Measurements from ENCODE around the gene RTN4R. TPM values are rescaled to one million over a fixed set of nuclear protein-coding genes. Genes with fewer than 3 reads are reported as not detected.
"Not testable (repeated sequence)": the region's sequence is repeated elsewhere in the genome, so short reads cannot be mapped to it uniquely, and the experiment has no call there.

Gene RTN4R
- total RNA-seq, 4 donors from 2014 or later = 2.5 to 6.9 (median 3.6) TPM

DNA sequence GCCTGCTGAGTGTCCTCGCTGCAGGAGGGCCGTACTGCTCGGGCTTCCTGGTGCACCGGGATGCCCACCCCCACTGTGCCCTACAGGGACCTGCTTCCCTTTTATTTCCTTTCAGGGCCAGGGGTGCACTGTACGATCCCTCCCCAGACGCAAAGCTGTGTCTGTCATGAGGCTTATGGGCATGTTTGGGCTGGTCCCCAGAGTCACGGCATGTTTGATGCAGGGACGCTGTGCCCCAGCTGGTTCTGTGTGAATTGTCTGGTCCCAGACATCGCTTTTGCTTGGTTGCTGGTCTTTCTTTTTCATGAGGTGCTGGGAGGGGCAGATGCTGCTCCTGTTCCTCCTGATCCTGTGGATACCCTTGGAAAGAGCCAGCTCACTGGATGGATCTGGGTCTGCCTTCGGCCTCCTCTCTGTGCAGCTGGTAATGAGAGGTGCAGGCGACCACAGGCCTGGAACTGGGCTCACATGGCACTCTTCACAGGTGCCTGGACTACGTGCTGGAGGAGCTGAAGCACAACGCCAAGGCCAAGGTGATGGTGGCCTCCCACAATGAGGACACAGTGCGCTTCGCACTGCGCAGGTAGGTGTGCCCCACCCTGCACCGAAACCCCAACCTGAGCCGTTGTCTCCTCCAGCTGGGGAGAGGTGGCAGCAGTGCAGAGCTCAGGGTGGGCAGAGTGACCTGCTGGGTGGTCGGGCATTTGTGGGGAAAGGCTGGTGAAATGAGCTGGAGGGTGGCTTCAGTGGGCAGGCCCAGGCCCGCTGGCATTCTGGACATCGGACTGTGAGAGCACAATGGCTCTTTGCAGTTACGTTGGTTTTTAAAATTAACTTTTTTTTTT lies 40.9 kb upstream of the RTN4R start:
- DNase-seq (ENCODE audit: low spot score in 2 of 2); H3K4me1 ChIP-seq; H3K9me3 ChIP-seq; H3K36me3 ChIP-seq; H3K4me3 ChIP-seq; H3K27ac ChIP-seq; H3K27me3 ChIP-seq: not testable (repeated sequence)
- 80 to 89% methylated on average over 18 to 19 of the region's 22 CpGs for WGBS, 2 donors

DNA sequence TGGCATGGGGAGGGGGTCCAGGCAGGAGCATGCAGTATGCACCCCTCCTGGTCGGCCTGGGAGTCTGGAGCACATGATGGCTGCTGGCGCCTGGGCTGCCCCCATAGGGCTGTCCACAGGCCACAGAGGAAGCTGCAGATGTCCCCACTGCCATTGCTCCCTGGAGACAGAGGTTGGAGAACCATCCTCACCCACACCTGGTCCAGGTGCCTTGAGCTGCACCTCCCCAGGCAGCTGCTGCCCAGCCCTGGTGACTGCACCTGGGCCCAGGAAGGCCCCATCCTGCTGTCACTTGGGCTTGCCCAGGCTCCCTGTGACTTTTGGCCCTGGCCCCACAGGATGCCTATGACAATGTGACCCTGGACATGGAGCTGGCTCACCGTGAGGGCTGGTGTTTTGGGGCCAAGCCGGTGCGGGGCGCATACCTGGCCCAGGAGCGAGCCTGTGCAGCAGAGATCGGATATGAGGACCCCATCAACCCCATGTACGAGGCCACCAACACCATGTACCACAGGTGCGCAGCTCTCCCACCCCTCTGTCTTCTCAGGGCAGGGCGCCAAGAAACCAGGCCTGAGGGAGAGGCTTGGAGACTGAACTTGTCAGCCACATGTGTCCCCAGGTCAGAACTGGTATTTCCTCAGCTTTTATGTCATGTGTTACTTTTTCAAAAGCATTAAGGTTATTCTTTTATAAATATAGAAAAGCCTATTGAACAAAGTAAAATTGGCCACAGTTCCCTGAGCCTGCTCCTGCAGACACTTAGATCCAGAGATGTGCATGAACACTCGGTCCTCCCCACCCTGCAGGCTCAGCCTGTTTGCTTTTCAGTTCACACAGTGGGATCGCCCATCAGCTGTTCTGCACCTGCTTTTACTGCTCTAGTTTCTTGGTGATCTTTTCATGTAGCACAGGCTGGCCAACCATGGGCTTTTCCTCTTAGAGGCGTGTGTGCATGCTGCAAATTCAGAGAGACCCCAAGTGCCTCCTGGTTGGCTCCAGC lies 39.6 kb upstream of the RTN4R start:
- not testable (repeated sequence) for H3K27me3 ChIP-seq; H3K36me3 ChIP-seq; H3K4me3 ChIP-seq; H3K9me3 ChIP-seq; H3K4me1 ChIP-seq; DNase-seq (ENCODE audit: low spot score in 2 of 2); H3K27ac ChIP-seq
- 71 to 86% methylated on average over 8 to 9 of the region's 14 CpGs for WGBS, 2 donors

DNA sequence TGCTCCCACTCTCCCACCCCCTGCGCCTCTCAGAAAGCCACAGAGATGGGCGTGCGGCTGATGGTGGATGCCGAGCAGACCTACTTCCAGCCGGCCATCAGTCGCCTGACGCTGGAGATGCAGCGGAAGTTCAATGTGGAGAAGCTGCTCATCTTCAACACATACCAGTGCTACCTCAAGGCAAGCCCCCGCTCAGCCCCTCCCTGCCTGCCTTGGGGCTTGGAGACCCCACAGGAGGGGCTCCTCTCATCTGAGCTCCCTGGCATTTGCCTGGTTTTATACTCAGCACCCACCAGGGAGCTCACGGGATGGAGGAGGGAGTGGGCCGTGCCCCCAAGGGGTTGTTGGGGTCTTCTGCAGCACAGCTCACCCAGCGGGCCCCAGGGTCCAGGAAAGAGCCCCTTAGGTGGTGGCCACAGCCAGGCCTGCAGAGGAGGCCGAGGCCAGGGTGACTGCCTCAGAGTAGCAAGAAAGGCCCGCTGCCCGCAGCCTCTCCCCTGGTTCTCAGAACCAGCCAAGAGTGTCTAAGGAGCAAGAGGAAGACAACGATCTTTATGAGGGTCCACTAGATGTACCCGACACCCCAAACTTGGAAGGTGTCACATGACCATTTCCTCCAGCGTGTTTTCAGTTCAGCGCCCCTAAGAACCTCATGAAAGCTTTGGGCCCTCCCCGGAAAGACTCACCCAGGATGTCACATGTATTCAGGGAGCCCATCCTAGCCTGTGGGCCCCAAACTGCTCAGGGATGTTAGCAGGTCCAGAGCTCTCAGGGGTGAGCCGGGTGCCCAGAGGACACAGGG lies 38.7 kb upstream of the RTN4R start:
- not testable (repeated sequence) for H3K4me1 ChIP-seq; H3K9me3 ChIP-seq; H3K4me3 ChIP-seq; H3K36me3 ChIP-seq; H3K27ac ChIP-seq; DNase-seq (ENCODE audit: low spot score in 2 of 2)
- peaks cover 0 to 13% of the 10 kb centered on the region in 2 donors for H3K27me3 ChIP-seq
- WGBS, 2 donors = 84 to 91% methylated on average over 14 to 15 of the region's 21 CpGs

DNA sequence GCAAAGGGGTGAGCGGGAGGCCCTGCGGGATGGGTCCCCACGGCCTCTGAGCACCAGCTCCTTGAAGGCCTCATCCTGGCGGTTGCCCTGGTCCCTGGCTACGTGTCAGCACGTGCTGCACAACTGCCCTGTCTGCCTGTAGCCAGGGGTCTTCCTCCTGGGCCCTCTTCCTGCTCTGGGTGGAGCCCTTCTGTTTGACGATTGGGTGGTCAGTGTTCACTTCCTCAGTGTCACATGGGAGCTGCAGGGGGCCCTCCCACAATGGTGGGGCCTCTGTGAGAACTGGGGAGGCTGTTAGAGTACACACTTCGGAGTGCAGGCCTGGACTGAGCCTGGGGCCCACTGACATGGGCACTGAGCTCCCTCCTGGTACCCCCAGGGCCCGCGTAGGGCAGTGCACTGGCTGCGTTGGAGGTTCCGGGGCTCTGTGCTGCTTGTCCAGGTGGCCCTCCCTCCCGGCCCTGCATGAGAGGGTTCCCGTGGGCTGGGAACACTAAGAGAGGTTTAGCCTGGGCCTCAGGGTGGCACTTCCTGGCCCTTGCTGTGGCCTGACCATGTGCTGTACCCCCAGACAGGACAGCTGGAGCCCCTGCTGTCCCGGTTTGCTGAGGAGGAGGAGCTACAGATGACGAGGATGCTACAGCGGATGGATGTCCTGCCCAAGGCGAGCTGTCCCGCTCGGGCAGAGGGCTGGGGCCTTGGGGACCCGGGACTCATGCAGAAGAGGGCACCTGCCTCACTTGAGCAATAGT lies 38.0 kb upstream of the RTN4R start:
- H3K9me3 ChIP-seq = no peaks in the 10 kb centered on the region
- TF ChIP-seq EP300 (IDR thresholded peaks at IDR 0.05) = no peak
- TF ChIP-seq, protein P1, sequence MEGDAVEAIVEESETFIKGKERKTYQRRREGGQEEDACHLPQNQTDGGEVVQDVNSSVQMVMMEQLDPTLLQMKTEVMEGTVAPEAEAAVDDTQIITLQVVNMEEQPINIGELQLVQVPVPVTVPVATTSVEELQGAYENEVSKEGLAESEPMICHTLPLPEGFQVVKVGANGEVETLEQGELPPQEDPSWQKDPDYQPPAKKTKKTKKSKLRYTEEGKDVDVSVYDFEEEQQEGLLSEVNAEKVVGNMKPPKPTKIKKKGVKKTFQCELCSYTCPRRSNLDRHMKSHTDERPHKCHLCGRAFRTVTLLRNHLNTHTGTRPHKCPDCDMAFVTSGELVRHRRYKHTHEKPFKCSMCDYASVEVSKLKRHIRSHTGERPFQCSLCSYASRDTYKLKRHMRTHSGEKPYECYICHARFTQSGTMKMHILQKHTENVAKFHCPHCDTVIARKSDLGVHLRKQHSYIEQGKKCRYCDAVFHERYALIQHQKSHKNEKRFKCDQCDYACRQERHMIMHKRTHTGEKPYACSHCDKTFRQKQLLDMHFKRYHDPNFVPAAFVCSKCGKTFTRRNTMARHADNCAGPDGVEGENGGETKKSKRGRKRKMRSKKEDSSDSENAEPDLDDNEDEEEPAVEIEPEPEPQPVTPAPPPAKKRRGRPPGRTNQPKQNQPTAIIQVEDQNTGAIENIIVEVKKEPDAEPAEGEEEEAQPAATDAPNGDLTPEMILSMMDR (IDR thresholded peaks at IDR 0.05) = no peak
- no peak for TF ChIP-seq POLR2A (IDR thresholded peaks at IDR 0.05)
- 60 to 62% methylated on average over 12 to 15 of the region's 21 CpGs for WGBS, 2 donors
- no peak overlapping the region for H3K27ac ChIP-seq
- peaks cover 0 to 21% of the 10 kb centered on the region in 2 donors for H3K27me3 ChIP-seq
- no peaks in the 10 kb centered on the region for H3K4me1 ChIP-seq
- no peaks in the 10 kb centered on the region for H3K36me3 ChIP-seq
- no peak for DNase-seq (ENCODE audit: low spot score in 2 of 2)
- H3K4me3 ChIP-seq = no peak overlapping the region

DNA sequence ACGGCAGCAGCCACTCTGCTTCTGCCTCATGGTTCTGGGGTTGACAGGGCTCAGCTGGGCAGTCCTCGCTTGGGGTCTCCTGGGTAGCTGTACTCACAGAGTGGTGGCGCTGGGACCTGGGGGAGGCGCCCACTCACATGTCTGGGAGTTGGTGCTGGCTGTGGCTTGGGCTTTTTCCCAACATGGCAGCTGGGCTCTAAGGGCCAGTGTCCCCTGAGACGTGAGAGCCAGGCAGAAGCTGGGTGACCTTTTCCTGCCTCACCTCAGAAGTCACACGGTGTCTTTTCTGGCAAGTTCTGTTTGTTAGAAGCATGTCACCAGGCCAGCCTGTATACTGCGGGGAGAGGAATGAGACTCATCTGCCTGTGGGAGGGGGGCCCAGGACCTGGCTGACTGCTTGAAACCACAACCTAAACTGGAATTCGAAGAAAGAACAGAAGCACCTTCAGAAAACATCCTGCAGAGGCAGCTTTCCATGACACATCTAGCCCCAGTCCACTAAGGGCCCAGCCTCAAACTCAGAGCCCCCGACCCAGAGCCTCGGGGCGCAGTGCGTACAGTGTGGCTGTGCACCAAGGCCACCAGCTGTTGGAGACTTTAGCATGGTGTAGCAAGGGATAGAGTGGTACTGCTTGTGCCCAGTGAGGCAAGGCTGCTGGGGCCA lies 37.2 kb upstream of the RTN4R start:
- WGBS, 2 donors = 76 to 93% methylated on average over 10 of the region's 12 CpGs

DNA sequence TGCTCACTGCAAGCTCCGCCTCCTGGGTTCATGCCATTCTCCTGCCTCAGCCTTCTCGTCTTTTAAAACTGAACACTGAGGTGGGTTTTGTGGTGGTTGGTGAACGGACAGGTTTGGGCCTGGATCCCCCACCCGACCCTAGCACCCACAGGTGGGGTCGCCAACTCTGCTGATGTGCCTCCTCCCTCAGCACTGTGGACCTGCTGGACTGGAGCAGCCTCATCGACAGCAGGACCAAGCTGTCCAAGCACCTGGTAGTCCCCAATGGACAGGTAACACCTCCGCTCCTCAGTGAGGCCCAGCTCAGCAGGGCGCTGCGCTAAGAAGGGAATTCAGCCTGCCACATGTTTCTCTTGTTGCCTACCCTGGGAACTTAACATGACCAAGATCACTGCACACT lies 36.5 kb upstream of the RTN4R start:
- H3K9me3 ChIP-seq = no peaks in the 10 kb centered on the region
- no peak overlapping the region for H3K4me3 ChIP-seq
- 83 to 90% methylated on average over 6 to 8 of the region's 9 CpGs for WGBS, 2 donors
- peaks cover 0 to 30% of the 10 kb centered on the region in 2 donors for H3K27me3 ChIP-seq
- no peak overlapping the region for H3K27ac ChIP-seq
- H3K4me1 ChIP-seq = peaks cover 0 to 6% (median 3%) of the 10 kb centered on the region in 4 donors
- no peaks in the 10 kb centered on the region for H3K36me3 ChIP-seq
- TF ChIP-seq EP300 (IDR thresholded peaks at IDR 0.05) = no peak
- TF ChIP-seq POLR2A (IDR thresholded peaks at IDR 0.05) = no peak
- TF ChIP-seq, protein P1 (IDR thresholded peaks at IDR 0.05) = no peak
- no peak for DNase-seq (ENCODE audit: low spot score in 2 of 2)

More for the DNA sequence above, 37.2 kb upstream of the RTN4R start:
- not testable (repeated sequence) for H3K27ac ChIP-seq; DNase-seq (ENCODE audit: low spot score in 2 of 2); H3K4me1 ChIP-seq; H3K9me3 ChIP-seq; H3K4me3 ChIP-seq; H3K36me3 ChIP-seq
- peaks cover 0 to 27% of the 10 kb centered on the region in 2 donors for H3K27me3 ChIP-seq

DNA sequence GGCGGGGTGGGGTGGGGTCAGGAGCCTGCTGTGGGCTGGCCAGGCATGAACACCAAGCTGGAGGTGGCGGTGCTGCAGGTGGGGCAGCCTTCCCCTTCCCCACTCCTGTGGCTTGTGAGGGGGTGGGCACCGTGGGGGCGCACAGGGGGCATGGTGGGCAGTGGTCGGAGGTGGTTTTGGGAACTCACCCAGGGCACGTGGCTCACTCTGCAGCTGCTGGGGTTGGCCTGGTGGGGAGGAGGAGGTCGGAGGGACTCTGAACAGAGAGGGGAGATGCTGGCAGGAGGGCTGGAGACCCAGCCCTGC lies 35.1 kb upstream of the RTN4R start:
- WGBS, 2 donors = 54 to 66% methylated on average over 5 to 7 of the region's 7 CpGs

More for the DNA sequence above, 35.1 kb upstream of the RTN4R start:
- H3K27ac ChIP-seq; H3K4me3 ChIP-seq; DNase-seq (ENCODE audit: low spot score in 2 of 2); H3K9me3 ChIP-seq; H3K36me3 ChIP-seq: not testable (repeated sequence)
- peaks cover 0 to 19% (median 3%) of the 10 kb centered on the region in 4 donors for H3K4me1 ChIP-seq
- peaks cover 0 to 32% of the 10 kb centered on the region in 2 donors for H3K27me3 ChIP-seq

Data from tibial nerve (tissue), 4 donors.